H1 (cell line): ENCODE measurements around the gene KCTD10.

Experiments
- CEBPB ChIP-seq: IDR thresholded peaks from 2 replicates; pipeline ENCODE4 v1.6.1; 2012; ENCODE audit warnings: low read depth, low read length
- CTCF ChIP-seq, 3 experiments: IDR thresholded peaks; 1 replicate in 2 of 3; 2 replicates in 1 of 3; pipeline versions ENCODE4 v1.5.1 to v1.6.1; 2011; ENCODE audit warnings: low read length in 3 of 3, mild to moderate bottlenecking in 3 of 3, inconsistent platforms in 2 of 3, low read depth in 1 of 3, moderate library complexity in 1 of 3; ENCODE audit not compliant: insufficient read depth in 1 of 3; ENCODE audit errors: control extremely low read depth in 1 of 3
- RNF2 ChIP-seq: fragments of 200-900, 300-1000 bp; sonication (generic); IDR thresholded peaks from 2 replicates; pipeline ENCODE4 v1.7.1; 2016; ENCODE audit warnings: borderline replicate concordance, low read depth, mild to moderate bottlenecking, antibody characterized with exemption, low read length; ENCODE audit not compliant: poor library complexity, severe bottlenecking; ENCODE audit errors: missing control alignments
- SP1 ChIP-seq: IDR thresholded peaks from 2 replicates; pipeline ENCODE4 v1.6.1; 2011; ENCODE audit warnings: low read depth, low read length

GRCh38 chr12:109443794-109444193 is 33.3 kb downstream of the KCTD10 start:
- TF ChIP-seq SP1: no peak
- no peak for TF ChIP-seq CEBPB
- no peak for TF ChIP-seq RNF2
- no peak for TF ChIP-seq CTCF (IDR thresholded peaks at IDR 0.05; ENCODE audit: control extremely low read depth in 1 of 3, insufficient read depth in 1 of 3, low read depth in 1 of 3, low read length in 3 of 3)
